Middle frontal gyrus (tissue), 1 donor: ENCODE results near the gene IL25.
"Not testable (repeated sequence)": the region's sequence is repeated elsewhere in the genome, so short reads cannot be mapped to it uniquely, and the experiment has no call there.

ENCODE experiments used
- DNase-seq: peaks from one replicate; pipeline ENCODE4 v3.0.0-alpha.2; 2015; ENCODE audit warnings: low spot score; ENCODE audit errors: extremely low spot score

IL25 gene

DNA sequence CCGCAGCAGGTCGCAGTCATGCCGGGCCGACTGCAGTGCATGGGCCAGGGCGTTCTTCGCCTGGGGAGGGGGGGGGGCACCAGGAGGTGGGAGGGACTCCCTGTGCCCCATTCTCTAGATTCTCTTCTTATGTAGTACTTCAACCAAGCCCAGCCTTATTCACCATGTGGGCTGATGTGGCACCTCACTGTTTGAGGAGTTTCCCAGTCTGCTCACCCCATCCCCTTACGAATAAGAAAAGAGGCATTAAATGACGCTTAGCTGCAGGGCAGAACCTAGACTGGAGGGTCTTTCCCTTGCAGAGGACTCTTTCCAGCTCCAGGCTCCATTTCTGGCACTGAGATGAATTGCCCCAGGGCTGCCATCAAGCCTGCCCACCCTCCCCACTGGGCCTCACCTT, 16.4 kb downstream of the IL25 start:
- no peak for DNase-seq

DNA sequence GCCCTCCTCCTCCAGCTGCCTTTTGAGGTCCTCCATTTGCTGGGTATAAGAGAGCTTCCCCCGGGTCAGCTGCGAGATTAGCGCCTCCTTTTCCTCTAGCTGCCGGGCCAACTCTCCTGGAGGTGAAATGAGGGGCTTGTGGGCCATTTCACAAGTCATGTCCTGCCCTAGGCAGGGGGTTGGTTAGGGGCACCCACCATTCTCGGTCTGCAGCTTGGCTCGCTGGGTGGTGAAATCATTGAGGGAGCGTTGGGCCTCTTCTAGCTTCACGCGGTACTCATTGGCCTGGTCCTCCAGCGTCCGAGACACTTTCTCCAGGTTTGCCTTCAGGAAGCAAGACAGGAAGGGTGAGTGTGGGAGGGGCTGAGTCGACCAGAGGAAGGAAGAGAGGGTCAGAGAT, 16.8 kb downstream of the IL25 start:
- no peak for DNase-seq

DNA sequence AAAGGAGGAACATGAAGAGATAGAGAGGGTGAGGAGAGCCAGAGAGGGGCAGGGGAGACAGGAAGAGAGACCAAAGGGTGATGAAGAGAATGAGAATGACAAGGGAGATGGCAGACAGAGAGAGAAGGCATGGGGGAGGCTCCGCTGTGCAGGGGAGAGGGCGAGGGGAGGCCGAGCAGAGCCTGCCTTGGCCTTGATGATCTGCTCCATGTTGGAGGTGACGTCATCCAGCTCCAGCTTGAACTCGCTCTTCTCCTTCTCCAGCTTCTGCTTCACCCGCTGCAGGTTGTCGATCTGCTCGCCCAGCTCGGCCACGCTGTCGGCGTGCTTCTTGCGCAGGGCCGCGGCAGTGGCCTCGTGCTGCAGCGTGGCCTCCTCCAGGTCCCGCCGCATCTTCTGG, 17.3 kb downstream of the IL25 start:
- not testable (repeated sequence) for DNase-seq

DNA sequence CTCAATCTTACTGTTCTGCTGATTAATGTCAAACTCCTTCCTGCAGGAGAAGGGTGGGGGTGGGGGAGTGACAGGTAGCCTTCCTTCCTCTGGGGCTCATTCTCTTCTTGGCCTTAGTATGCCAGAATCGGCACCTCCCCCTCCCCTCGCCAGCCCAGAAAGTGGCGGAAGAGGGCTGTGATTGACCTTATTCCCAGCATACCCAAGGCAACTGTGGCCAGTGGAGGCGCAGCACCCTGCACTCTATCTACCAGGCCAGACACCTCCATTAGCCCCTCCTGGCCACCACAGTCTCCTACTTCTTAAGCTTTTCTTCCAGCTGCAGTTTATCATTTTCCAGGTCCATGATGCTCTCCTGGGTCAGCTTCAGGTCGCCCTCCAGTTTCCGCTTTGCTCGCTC, 20.0 kb downstream of the IL25 start:
- DNase-seq, result no peak

DNA sequence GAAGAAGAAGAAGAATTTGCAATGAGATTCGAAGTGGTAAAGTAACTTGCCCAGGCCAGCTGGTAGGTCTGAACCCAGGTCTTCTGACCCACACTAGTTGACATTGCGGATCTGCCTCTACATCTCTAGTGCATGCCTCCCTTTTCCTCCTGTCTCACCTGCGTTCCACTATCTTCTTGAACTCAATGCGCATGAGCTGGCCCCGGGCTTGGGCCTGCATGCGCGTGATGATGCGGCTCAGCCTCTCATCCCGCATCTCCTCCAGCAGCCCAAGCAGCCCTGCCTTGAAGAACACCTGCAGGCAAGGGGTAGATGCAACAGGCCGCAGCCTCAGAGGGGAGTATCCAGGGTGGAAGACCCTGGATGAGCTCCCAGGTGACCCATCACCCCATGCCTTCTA, 23.5 kb downstream of the IL25 start:
- DNase-seq, result no peak

DNA sequence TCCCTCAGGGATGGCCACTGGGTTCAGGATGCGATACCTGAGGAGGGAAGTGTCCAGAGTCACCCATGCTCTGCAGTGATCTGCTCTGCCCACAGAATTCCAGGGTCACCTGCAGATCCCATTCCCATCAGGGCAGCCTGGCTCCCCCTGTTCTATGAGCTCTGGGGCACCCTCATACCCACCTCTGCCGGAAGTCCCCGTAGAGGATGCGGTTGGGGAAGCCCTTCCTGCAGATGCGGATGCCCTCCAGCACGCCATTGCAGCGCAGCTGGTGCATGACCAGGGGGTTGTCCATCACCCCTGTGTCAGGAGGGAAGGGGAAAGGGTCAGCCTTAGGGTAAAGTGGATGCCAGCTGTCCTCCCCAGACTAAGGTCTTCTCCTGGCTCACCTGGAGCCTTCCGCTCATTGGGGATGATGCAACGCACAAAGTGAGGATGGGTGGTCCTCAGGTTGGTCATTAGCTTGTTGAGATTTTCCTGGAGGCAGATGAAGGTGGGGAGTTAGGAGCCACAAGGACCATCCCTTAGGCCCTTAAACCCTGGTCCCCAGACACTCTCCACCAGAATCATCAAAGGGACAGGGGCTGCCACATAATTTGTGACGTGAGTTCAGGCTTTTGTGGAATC, 24.3 kb downstream of the IL25 start:
- DNase-seq, result no peak

DNA sequence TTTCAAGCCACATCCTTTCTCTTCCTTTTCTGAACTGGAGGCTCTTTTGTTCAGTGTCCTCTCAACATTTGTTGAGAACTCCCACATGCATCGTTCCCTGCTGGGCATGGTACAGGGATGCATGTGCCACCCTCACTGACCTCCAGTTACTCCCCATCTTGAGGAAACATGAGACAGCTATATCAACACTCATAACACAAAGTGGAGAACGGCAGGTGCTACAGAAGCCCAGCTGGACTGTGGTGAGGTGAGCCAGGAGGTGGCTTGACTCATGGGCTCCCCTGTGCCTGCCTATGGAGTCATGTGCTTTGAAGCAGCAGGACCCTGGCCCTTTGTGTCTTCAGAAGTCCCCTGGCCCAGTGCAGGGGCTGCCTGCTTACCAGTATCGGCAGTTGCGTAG, 25.7 kb downstream of the IL25 start:
- DNase-seq, result no peak

DNA sequence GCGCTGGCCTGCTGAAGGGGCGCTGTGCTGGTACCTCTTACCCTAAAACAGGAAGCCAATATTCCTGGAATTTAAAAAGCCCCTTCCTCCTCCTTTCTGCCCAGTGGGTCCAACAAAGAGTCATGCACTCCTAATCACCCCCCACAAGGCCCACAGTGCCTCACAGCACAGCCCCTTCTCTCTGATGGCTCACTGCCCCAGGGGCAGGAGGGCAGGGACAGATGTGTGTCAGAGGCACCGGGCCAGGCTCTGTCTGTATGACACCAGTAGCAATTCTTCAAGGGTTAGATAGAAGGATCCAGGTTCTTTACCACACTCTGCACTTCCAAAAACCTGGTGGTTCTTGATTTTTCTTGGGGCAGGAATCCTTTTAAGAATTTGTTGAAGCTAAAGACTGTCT, 26.5 kb downstream of the IL25 start:
- no peak for DNase-seq

DNA sequence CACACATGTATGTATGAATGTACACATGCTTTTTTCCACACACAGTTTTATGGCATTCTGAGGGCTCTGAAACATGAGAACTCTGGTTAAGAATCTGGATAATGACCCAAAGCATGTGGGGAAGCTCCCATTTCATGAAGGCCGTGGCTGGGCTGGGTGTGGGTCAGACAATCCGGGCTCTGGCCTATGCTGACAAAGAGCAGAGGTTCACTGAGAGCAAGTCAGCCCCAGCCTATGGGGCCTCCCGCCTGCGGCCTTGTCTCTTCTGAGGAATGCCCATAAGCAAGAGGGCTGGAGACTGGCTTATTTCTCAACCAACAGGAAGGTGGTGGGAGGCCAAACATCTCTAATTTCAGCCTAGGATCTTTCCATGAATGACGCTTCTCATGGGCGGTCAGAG, 27.0 kb downstream of the IL25 start:
- no peak for DNase-seq

DNA sequence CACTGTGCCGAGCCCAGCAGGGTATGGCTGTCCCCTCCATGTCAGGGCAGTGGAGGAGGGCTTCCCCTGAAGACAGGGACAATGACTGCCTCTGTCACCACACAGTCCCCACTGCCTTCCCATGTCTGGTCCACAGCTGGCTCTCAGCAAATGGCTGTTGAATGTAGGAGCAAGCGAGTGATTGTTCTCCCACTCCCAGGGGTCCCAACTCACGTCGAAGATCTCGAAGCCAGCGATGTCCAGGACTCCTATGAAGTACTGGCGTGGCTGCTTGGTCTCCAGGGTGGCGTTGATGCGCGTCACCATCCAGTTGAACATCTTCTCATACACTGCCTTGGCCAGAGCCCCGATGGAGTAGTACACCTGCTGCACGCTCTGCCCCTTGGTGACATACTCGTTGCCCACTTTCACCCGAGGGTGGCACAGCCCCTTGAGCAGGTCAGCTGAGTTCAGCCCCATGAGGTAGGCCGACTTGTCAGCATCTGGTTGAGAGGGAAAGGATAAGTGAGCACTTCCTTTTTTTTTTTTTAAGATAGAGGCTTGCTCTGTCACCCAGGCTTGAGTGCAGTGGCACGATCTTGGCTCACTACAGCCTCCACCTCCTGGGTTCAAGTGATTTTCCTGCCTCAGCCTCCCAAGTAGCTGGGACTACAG, 28.0 kb downstream of the IL25 start:
- DNase-seq, result not testable (repeated sequence)

DNA sequence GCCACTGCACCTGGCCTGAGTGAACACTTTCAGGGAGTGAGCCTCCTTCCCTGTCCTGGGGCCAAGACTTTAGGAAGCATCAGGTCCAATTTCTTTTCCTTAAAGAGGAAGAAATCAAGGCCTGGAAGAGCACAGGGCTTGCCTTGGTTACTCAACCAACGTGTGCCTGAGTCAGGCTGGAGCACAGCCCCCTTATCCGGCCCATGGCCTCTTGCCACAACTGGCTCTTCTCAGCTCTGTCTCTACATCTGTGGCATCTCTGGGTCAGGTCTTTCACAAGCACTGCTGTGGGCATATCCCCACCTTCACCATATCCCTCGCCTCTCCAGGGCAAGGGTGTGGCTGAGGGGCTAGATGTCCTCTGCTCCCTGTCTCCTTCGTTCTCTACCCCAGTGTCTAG, 28.7 kb downstream of the IL25 start:
- no peak for DNase-seq

DNA sequence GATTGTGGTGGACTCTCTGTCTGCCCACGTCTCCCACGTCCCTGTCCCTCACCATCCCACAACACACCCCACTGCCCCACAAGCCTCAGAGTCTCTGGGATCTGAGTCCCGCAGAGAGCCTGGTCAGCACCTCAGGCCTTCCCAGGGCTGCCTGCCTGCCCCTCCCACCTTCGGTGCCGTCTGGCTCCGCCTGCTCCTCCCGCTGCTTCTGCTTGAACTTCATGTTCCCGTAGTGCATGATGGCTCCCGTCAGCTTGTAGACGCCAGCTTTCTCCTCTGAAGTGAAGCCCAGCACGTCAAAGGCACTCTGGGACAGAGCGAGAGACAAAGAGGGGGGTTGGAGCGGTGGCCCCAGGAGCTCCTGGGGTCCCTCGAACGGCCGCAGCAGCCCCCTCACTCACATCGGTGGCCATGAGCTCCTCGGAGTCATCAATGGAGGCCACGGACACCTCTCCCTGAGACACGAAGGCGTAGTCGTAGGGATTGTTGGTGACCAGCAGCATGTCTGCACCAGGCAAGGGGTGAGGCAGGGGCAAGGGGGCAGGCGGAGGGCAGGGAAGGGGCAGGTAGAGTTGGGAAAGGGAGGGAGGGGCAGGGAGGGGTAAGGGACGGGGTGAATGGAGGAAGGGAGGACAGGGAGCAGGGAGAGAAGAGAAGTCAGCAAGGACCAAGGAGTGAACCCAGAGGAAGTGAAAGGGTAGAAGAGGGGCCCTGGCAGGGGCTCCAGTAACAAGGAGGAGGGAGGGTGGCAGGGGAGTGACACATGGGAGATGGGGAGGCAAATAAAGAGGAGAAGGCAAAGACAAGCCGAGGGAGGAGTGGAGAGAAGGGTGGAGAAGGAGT, 29.9 kb downstream of the IL25 start:
- no peak for DNase-seq

DNA sequence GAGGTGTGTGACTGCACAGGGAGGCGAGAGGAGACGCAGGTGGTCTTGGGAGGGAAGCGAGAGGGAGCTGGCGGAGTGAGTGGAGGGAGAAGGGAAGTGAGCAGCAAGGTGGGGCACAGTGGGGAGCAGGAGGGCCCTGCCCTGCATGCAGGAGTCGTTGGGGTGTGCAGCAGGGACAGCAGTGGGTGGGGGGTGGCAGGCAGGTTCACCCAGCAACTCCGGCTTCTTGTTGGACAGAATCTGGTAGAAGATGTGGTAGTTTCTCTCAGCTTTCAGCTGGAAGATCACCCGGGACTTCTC, 30.5 kb downstream of the IL25 start:
- no peak for DNase-seq

DNA sequence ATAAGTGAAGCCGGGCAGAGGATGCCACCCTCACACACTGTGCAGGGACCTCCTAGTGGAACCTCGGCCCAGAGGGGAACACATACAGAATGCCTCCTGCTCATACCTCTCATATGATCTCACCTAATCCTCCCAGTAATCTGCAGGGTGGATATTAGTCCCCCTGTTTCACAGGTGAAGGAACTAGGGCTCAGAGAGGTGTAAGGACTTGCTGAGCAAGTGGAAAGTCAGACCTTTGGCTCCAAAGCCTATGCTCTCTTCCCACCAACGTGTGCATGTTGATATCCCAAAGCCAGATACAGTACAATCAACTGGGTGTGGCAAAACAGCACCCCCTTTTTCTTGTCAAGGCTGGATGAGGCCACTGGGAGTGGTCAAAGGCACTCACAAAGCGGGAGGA, 31.3 kb downstream of the IL25 start:
- DNase-seq, result no peak

DNA sequence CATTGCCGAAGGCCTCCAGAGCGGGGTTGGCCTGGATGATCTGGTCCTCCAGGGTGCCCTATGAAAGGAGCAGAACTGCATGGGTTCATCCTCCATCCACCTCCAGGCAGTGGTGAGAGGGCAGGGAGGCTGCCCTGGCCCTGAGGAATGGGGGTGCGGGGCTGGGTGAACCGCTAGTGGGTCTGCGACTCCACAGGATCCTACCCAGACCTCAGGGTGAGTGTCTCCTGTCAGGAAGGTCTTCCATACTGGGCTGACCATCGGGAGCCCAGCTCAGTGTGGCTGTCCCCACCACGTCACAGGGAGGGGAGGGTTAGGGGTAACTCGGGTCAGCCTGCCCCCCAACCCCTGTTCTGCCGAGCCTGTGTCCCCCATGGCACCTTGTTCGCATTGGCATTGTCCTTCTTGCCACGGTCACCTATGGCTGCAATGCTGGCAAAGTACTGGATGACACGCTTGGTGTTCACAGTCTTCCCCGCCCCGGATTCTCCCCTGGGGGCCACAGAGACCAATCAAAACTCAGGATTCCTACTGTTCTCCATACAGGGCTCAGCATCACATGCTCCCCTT, 31.8 kb downstream of the IL25 start:
- DNase-seq, result no peak

DNA sequence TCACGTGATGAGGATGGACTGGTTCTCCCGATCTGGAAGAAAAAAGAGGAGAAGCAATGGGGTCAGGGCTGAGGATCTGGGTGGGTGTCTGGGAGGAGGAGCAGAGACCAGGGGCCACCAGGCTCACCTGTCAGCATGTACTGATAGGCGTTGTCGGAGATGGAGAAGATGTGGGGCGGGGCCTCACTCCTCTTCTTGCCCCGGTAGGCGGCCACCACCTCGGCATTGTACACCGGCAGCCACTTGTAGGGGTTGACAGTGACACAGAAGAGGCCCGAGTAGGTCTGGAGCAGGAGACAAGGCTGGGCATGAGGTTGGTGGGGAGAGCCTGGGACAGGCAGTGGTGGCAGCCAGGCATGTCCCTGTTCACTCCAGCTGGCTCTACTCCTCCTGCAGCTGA, 32.5 kb downstream of the IL25 start:
- no peak for DNase-seq

DNA sequence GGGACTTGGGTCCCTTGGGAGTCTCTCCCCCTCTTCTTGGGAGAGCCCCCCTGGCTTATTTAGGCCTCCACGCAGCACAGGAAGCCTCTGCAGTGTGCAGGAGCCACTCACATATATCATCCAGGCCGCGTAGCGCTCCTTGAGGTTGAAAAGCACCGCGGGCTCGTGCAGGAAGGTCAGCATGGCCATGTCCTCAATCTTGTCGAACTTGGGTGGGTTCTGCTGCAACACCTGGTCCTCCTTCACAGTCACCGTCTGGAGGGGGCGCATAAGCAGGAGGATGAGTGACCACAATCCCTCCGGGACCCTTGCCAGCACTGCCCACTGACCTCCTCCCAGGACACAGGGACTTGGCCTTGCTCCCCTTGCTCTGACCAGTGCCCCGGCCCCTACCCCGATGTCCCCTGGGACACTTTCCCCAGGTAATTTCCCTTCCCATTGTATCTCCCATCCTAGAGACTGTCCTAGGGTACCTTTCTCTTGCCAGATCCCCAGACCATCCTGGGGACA, 33.0 kb downstream of the IL25 start:
- no peak for DNase-seq

DNA sequence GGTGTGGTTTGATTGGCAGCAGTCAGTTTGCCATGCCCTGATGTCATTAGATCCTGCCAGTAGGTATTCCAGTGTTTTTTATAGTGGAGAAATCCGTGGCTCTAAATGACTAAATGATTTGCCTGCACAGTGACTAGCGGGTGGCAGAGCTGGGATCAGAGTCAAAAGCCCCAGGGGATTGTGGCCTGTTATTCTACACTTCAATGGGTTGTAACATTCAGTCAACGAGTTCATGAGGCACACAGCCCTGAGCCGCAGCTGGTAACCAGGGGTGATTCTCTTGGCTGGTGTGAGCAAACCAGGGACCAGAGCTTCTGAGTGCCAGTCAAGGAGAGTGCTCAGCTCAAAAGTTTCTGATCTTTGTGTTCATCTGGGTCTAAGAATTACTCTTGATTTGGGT, 33.6 kb downstream of the IL25 start:
- no peak for DNase-seq

DNA sequence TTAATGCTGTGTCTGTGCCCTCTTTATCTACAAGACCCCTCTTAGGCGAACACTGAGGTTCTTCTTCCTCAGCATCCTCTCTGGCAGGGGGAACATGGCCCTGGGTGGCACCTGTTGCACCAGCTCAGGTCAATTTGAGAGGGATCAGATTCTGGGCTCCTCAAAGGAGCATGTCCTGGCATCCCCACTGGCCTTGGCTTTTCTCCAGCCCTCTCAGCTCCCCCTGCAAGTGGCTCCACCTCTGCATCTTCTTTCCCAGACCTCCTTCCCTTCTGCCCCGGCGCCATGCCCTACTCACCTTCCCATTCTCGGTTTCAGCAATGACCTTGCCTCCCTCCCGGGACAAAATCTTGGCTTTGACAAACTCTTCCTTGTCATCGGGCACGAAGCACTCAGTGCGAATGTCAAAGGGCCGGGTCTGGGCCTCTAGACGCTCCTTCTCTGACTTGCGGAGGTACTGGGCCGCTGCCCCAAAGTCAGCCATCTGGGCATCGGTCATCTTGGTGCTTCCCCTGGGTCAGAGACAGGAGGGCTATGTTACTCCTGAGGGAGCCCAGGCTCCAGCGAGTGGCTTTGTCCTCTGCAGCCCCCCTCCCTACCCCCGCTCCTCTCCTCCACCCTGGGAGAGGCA, 34.2 kb downstream of the IL25 start:
- DNase-seq, result no peak

DNA sequence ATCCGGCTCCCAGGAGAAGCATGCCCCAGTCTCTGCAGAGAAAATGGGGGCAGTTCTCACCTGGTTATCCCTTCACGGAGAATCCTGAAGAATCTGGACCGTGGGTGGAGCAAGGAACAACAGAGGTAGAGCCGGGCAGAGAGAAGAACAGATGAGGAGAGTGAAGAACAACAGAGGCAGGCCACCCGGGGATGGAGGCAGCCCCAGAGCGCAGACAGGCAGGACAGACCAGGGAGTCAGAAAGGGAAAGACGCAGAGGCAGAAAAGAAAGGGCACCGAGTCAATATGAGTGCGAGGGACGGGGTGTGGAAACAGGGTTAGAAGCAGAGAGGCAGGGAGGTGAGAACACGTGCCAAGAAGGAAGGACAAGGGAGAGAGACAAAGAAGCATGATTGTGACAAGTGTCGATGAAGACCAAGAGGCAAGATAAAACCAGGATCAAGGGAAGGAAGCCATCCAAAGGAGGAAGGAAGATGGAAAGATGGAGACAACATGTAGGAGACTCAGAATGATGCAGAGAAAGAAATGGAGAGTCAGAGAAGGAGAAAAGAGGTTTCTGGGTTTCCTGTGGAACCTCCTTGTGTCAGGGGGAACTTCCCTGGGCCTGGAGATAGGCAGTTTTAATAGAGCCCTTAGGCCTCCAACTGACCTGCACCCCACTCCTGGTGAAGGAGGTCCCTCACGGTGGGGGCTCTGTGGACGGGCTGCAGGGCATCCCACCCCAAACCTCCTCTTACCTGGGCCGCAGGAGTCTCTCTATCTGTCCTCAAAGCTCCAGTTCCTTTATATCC, 35.1 kb downstream of the IL25 start, which contains the start of gene MYH6:
Gene MYH6, minus strand, starts transcription at position 758 of the 791 bp plus-strand sequence. CDS start 1,050 bp downstream, outside the sequence.
- no peak for DNase-seq

DNA sequence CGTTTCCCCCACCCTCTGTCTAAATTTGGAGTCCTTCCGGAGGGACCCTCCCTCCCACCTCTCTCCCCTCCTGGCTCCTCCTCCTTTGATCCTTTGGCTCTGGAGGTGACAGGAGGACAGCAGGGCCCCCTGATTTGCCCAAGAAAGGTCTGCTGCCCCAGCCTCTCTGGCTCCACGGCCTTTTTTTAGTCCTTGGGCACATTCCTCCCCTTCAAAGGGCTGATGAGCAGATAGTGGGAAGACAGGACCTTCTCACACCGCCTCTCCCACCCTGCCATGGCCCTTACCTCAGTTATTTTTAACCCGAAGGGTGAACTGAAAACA, 35.7 kb downstream of the IL25 start:
- no peak for DNase-seq
